Erythroblast (primary cell): ENCODE measurements around the gene IFT88.

Source experiments
- GATA1 ChIP-seq: IDR thresholded peaks from 2 replicates; pipeline ENCODE4 v1.6.1; 2011; ENCODE audit warnings: low read depth, mild to moderate bottlenecking, control low read depth, low read length, moderate library complexity
- POLR2A ChIP-seq: IDR thresholded peaks from 2 replicates; pipeline ENCODE4 v1.6.1; 2011; ENCODE audit warnings: mild to moderate bottlenecking, low read length

- no peak for TF ChIP-seq POLR2A
- TF ChIP-seq GATA1, result no peak
Observed at GRCh38 chr13:20588529-20589110, 21.7 kb downstream of the IFT88 start.
